Neural cell (in vitro differentiated cells): ENCODE data around the gene TMEM247. TPM values are rescaled to one million over a fixed set of nuclear protein-coding genes. Genes with fewer than 3 reads are reported as not detected.
A peak's percentile ranks its signal among the peaks of the same experiment; 100 is the strongest.

ENCODE experiments used
- H2AFZ ChIP-seq: fragments of 200-600, 300-800 bp; sonication (generic), shearing (Covaris generic); 2 replicates; pipeline ENCODE4 v1.6.0; 2014; ENCODE audit warnings: low read depth, mild to moderate bottlenecking, antibody characterized with exemption, low read length, moderate library complexity
- H3F3A ChIP-seq: fragments of 200-600 bp; shearing (Covaris generic); 2 replicates; pipeline ENCODE4 v1.6.1; 2016; ENCODE audit warnings: mild to moderate bottlenecking, moderate library complexity, mixed read lengths, antibody characterized with exemption, low read length; ENCODE audit not compliant: insufficient read depth, poor library complexity, severe bottlenecking
- H3K27ac ChIP-seq: fragments of 200-600, 300-800 bp; sonication (generic), shearing (Covaris generic); 2 replicates; pipeline ENCODE4 v1.5.1; 2014; ENCODE audit warnings: mild to moderate bottlenecking, low read length, moderate library complexity
- H3K27me3 ChIP-seq: fragments of 300-800, 200-600 bp; sonication (generic), shearing (Covaris generic); 2 replicates; pipeline ENCODE4 v1.6.0; 2014; ENCODE audit warnings: mild to moderate bottlenecking, low read depth, low read length, moderate library complexity; ENCODE audit not compliant: insufficient read depth
- H3K36me3 ChIP-seq: fragments of 300-800, 200-600 bp; sonication (generic), shearing (Covaris generic); 2 replicates; pipeline ENCODE4 v1.5.1; 2014; ENCODE audit warnings: mild to moderate bottlenecking, antibody characterized with exemption, low read length, moderate library complexity; ENCODE audit not compliant: insufficient read depth
- H3K4me2 ChIP-seq: fragments of 300-800, 200-600 bp; sonication (generic), shearing (Covaris generic); 2 replicates; pipeline ENCODE4 v1.6.0; 2014; ENCODE audit warnings: mild to moderate bottlenecking, low read length
- H3K4me3 ChIP-seq: fragments of 300-800, 200-600 bp; sonication (generic), shearing (Covaris generic); 2 replicates; pipeline ENCODE4 v1.5.1; 2014; ENCODE audit warnings: mild to moderate bottlenecking, low read length, moderate library complexity
- H3K79me2 ChIP-seq: fragments of 200-600 bp; shearing (Covaris generic); replicated peaks from 2 replicates; pipeline ENCODE4 v1.6.0; 2014; ENCODE audit warnings: mild to moderate bottlenecking, low read length, moderate library complexity; ENCODE audit not compliant: insufficient read depth
- H3K9ac ChIP-seq: fragments of 300-800, 200-600 bp; sonication (generic), shearing (Covaris generic); 2 replicates; pipeline ENCODE4 v1.6.1; 2016; ENCODE audit warnings: mild to moderate bottlenecking, low read length, mixed read lengths
- H3K9me2 ChIP-seq: fragments of 200-600 bp; shearing (Covaris generic); 2 replicates; pipeline ENCODE4 v1.6.1; 2016; ENCODE audit warnings: mild to moderate bottlenecking, low read length, mixed read lengths; ENCODE audit not compliant: insufficient read depth
- H3K9me3 ChIP-seq: fragments of 200-600, 300-800 bp; sonication (generic), shearing (Covaris generic); 2 replicates; pipeline ENCODE4 v1.6.1; 2016; ENCODE audit warnings: mild to moderate bottlenecking, mixed run types, low read length, moderate library complexity, mixed read lengths
- H4K20me1 ChIP-seq: fragments of 200-600 bp; shearing (Covaris generic); 2 replicates; pipeline ENCODE4 v1.6.1; 2016; ENCODE audit warnings: mild to moderate bottlenecking, mixed run types; ENCODE audit not compliant: insufficient read depth
- EP300 ChIP-seq: fragments of 450-650 bp; conservative IDR thresholded peaks from 2 replicates; pipeline ENCODE4 v1.6.1; 2014; ENCODE audit warnings: antibody characterized with exemption, mild to moderate bottlenecking, moderate library complexity; ENCODE audit not compliant: poor library complexity, severe bottlenecking
- EZH2 ChIP-seq: fragments of 200-600, 300-800 bp; shearing (Covaris generic), sonication (generic); IDR thresholded peaks from 2 replicates; pipeline ENCODE4 v1.6.1; 2014; ENCODE audit warnings: antibody characterized with exemption, low read length, borderline replicate concordance, mild to moderate bottlenecking; ENCODE audit not compliant: insufficient read depth, poor library complexity, severe bottlenecking
- MXI1 ChIP-seq: fragments of 450-650 bp; conservative IDR thresholded peaks from 2 replicates; pipeline ENCODE4 v1.6.1; 2014; ENCODE audit warnings: antibody characterized with exemption, mild to moderate bottlenecking; ENCODE audit not compliant: poor library complexity, severe bottlenecking
- POLR2AphosphoS5 ChIP-seq: IDR thresholded peaks from 2 replicates; pipeline ENCODE4 v1.6.1; 2012
- RAD21 ChIP-seq: fragments of 450-650 bp; conservative IDR thresholded peaks from 2 replicates; pipeline ENCODE4 v1.6.1; 2014; ENCODE audit warnings: antibody characterized with exemption, mild to moderate bottlenecking, moderate library complexity
- SMC3 ChIP-seq: fragments of 450-650 bp; conservative IDR thresholded peaks from 2 replicates; pipeline ENCODE4 v1.6.1; 2014; ENCODE audit warnings: antibody characterized with exemption, mild to moderate bottlenecking, moderate library complexity; ENCODE audit not compliant: poor library complexity
- TAF1 ChIP-seq: IDR thresholded peaks from 2 replicates; pipeline ENCODE4 v1.6.1; 2012; ENCODE audit warnings: low read depth
- polyA plus RNA-seq: library from polyadenylated mRNA; depleted of rRNA; stranded (reverse); fragments of >200 nt; gene quantifications from 2 replicates; pipeline ENCODE4 v1.2.3, GENCODE V29; 2014
- TF ChIP-seq, protein P1 (sequence below): IDR thresholded peaks from 2 replicates; pipeline ENCODE4 v1.6.1; 2012; ENCODE audit warnings: borderline replicate concordance
- TF ChIP-seq, protein P2 (sequence below): fragments of 450-650 bp; IDR thresholded peaks from 2 replicates; pipeline ENCODE4 v1.5.1; 2014; ENCODE audit warnings: antibody characterized with exemption, mild to moderate bottlenecking, moderate library complexity; ENCODE audit not compliant: poor library complexity, severe bottlenecking

Gene TMEM247
- polyA plus RNA-seq, 1 donor from 2014 or later = not detected

DNA sequence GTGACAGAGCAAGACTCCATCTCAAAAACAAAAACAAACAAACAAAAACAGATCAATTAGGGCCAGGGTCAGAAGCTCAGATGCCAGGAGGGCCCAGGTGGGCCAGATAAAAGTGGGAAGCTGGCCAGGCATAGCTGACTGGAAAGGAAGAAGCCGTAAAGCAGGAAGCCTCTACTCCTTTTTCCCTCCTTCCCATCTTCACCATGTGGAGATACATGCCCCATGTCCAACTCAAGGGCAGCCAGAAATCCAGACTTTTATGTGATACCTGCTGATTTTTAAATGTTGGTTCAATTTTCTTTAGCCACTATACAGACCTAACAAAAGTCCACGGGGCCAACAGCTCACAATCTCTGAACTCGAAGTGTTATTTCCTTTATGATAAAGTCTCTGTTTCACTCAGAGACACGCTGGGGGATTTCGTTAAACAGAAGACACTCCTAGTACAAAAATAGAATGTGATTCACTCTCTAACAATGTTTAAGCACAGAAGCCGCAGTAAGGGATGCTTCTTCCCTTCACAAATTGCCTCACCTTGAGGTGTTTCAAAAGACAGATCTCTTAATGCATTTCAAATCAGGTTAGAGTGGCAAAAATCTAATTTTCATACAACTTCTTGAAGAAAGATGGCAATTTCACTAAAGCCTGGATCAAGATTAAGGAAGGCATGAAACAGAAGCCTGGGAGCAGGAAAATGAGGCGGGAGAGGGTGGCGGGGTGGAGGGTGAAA is 14.0 kb downstream of the TMEM247 start:
- Histone ChIP-seq H3K4me3 (peak overlapping the region; percentile 53), H3K4me2 (peak overlapping the region; percentile 53), H4K20me1 (no peaks in the 10 kb centered on the region), H3K9ac (peak overlapping the region; percentile 84), H3K27me3 (no peaks in the 10 kb centered on the region), H2AFZ (peak overlapping the region; percentile 89), H3K36me3 (no peaks in the 10 kb centered on the region), H3K79me2 (no peaks in the 10 kb centered on the region), H3K27ac (peak overlapping the region; percentile 100), H3K9me3 (no peaks in the 10 kb centered on the region), H3F3A (no peaks in the 10 kb centered on the region), H3K9me2 (no peaks in the 10 kb centered on the region)
- TF ChIP-seq SMC3 = no peak
- TF ChIP-seq EP300 = no peak
- TF ChIP-seq MXI1 = no peak
- TF ChIP-seq, protein P1, sequence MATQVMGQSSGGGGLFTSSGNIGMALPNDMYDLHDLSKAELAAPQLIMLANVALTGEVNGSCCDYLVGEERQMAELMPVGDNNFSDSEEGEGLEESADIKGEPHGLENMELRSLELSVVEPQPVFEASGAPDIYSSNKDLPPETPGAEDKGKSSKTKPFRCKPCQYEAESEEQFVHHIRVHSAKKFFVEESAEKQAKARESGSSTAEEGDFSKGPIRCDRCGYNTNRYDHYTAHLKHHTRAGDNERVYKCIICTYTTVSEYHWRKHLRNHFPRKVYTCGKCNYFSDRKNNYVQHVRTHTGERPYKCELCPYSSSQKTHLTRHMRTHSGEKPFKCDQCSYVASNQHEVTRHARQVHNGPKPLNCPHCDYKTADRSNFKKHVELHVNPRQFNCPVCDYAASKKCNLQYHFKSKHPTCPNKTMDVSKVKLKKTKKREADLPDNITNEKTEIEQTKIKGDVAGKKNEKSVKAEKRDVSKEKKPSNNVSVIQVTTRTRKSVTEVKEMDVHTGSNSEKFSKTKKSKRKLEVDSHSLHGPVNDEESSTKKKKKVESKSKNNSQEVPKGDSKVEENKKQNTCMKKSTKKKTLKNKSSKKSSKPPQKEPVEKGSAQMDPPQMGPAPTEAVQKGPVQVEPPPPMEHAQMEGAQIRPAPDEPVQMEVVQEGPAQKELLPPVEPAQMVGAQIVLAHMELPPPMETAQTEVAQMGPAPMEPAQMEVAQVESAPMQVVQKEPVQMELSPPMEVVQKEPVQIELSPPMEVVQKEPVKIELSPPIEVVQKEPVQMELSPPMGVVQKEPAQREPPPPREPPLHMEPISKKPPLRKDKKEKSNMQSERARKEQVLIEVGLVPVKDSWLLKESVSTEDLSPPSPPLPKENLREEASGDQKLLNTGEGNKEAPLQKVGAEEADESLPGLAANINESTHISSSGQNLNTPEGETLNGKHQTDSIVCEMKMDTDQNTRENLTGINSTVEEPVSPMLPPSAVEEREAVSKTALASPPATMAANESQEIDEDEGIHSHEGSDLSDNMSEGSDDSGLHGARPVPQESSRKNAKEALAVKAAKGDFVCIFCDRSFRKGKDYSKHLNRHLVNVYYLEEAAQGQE = no peak
- no peak for TF ChIP-seq POLR2AphosphoS5
- TF ChIP-seq EZH2 = no peak
- no peak for TF ChIP-seq TAF1
- TF ChIP-seq, protein P2, sequence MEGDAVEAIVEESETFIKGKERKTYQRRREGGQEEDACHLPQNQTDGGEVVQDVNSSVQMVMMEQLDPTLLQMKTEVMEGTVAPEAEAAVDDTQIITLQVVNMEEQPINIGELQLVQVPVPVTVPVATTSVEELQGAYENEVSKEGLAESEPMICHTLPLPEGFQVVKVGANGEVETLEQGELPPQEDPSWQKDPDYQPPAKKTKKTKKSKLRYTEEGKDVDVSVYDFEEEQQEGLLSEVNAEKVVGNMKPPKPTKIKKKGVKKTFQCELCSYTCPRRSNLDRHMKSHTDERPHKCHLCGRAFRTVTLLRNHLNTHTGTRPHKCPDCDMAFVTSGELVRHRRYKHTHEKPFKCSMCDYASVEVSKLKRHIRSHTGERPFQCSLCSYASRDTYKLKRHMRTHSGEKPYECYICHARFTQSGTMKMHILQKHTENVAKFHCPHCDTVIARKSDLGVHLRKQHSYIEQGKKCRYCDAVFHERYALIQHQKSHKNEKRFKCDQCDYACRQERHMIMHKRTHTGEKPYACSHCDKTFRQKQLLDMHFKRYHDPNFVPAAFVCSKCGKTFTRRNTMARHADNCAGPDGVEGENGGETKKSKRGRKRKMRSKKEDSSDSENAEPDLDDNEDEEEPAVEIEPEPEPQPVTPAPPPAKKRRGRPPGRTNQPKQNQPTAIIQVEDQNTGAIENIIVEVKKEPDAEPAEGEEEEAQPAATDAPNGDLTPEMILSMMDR = no peak
- no peak for TF ChIP-seq RAD21

DNA sequence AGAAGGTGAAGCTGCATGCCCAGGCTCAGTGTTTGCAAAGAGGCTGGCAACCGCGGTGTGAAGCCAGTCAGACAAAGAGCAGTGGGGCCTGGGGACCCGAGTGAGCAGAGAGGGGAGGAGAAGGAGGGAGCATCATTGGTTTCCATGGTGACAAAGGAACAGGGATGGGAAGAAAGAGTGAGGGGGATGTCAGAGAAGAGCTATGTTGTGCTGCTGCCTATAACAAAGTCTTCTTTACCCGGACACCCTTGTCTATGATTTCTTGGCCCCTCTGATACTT is 14.5 kb downstream of the TMEM247 start:
- Histone ChIP-seq H2AFZ (peak overlapping the region; percentile 89), H3F3A (no peaks in the 10 kb centered on the region), H4K20me1 (no peaks in the 10 kb centered on the region), H3K9ac (peak overlapping the region; percentile 84), H3K9me2 (no peaks in the 10 kb centered on the region), H3K27me3 (no peaks in the 10 kb centered on the region), H3K36me3 (no peaks in the 10 kb centered on the region), H3K9me3 (no peaks in the 10 kb centered on the region), H3K4me2 (peak overlapping the region; percentile 53), H3K79me2 (no peaks in the 10 kb centered on the region), H3K4me3 (peak overlapping the region; percentile 53), H3K27ac (peak overlapping the region; percentile 100)
- TF ChIP-seq EZH2 (no peak), EP300 (peak; percentile 82), MXI1 (peak; percentile 55), RAD21 (peak; percentile 52), SMC3 (peak; percentile 61), POLR2AphosphoS5 (peak; percentile 97), TAF1 (peak; percentile 96)
- TF ChIP-seq, protein P2 = no peak
- TF ChIP-seq, protein P1 = peak; percentile 95
